HG02938 (cell line): Measurements from ENCODE around the gene SH3BP5L.

Source experiments
- ATAC-seq: cut with Tn5 transposase; IDR thresholded peaks from one replicate; pipeline ENCODE4 v1.9.1; 2021; ENCODE audit warnings: mild to moderate bottlenecking, moderate library complexity; ENCODE audit not compliant: unreplicated experiment

Gene SH3BP5L

GRCh38 chr1:248786156-248786555, 39.6 kb downstream of the SH3BP5L start:
- ATAC-seq, result peak; percentile 66

- no peak for ATAC-seq
Measured at GRCh38 chr1:248783367-248783766, 42.3 kb downstream of the SH3BP5L start.

- ATAC-seq, result no peak
Measured at GRCh38 chr1:248782416-248783141, 43.1 kb downstream of the SH3BP5L start.

GRCh38 chr1:248779350-248779749, 46.4 kb downstream of the SH3BP5L start:
- ATAC-seq, result no peak

- no peak for ATAC-seq
Measured at GRCh38 chr1:248778906-248779305, 46.8 kb downstream of the SH3BP5L start.

GRCh38 chr1:248776991-248777390, 48.7 kb downstream of the SH3BP5L start:
- no peak for ATAC-seq

- no peak for ATAC-seq
Measured at GRCh38 chr1:248775441-248775840, 50.3 kb downstream of the SH3BP5L start.
